Measurements from ENCODE around the gene RAD51B. TPM values are rescaled to one million over a fixed set of nuclear protein-coding genes. Genes with fewer than 3 reads are reported as not detected.

The RAD51B gene
- polyA plus RNA-seq, 3 donors = 3.6 to 11.6 (median 9.4) TPM

DNA sequence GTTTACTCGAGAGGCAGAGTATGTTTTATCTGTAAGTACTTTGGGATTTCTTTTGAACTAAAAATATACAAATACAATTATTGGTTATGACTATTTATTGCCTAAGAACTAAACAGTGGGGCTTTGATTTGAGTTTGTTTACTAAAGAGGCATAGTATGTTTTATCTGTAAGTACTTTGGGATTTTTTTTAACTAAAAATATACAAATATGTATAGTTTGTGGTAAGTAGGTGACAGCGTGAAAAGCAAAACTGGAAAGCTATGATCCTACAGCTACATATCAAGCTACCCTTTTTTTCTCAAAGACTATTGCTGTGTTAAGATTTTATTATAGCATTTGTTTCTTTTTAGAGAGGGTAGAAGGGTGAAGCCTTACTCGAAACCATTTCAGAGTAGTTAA, 171.0 kb downstream of the RAD51B start:
- DNase-seq = no peak
- Histone ChIP-seq H3K9ac (ENCODE audit: insufficient read depth, low read length, poor library complexity, severe bottlenecking) (no peak overlapping the region), H3K4me1 (ENCODE audit: control insufficient read depth in 1 of 2, insufficient read depth in 2 of 2, low read length in 2 of 2) (no peaks in the 10 kb centered on the region), H3K36me3 (replicated peaks in 1 of 2; ENCODE audit: control insufficient read depth in 1 of 2, insufficient read depth in 2 of 2, low read length in 2 of 2) (no peaks in the 10 kb centered on the region), H3K79me2 (ENCODE audit: insufficient read depth, low read length) (no peaks in the 10 kb centered on the region), H2AFZ (ENCODE audit: insufficient read depth, low read depth, low read length, poor library complexity, severe bottlenecking) (no peak overlapping the region), H3K27me3 (ENCODE audit: control insufficient read depth in 2 of 2, insufficient read depth in 2 of 2, low read length in 2 of 2) (no peaks in the 10 kb centered on the region), H3K27ac (ENCODE audit: low read depth in 1 of 2, low read length in 2 of 2) (no peak overlapping the region), H3K4me3 (replicated peaks in 1 of 3; ENCODE audit: low read depth in 2 of 3, low read length in 3 of 3) (no peak overlapping the region), H3K4me2 (replicated peaks; ENCODE audit: extremely low read depth, low read length, poor library complexity, severe bottlenecking) (no peak overlapping the region), H3K9me3 (replicated peaks in 1 of 2; ENCODE audit: control insufficient read depth in 1 of 2, insufficient read depth in 1 of 2, low read length in 2 of 2) (no peaks in the 10 kb centered on the region), H4K20me1 (ENCODE audit: insufficient read depth, low read length) (no peaks in the 10 kb centered on the region)
- TF ChIP-seq, protein P1, sequence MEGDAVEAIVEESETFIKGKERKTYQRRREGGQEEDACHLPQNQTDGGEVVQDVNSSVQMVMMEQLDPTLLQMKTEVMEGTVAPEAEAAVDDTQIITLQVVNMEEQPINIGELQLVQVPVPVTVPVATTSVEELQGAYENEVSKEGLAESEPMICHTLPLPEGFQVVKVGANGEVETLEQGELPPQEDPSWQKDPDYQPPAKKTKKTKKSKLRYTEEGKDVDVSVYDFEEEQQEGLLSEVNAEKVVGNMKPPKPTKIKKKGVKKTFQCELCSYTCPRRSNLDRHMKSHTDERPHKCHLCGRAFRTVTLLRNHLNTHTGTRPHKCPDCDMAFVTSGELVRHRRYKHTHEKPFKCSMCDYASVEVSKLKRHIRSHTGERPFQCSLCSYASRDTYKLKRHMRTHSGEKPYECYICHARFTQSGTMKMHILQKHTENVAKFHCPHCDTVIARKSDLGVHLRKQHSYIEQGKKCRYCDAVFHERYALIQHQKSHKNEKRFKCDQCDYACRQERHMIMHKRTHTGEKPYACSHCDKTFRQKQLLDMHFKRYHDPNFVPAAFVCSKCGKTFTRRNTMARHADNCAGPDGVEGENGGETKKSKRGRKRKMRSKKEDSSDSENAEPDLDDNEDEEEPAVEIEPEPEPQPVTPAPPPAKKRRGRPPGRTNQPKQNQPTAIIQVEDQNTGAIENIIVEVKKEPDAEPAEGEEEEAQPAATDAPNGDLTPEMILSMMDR (IDR thresholded peaks at IDR 0.05) = no peak
- peaks cover 4% of the 10 kb centered on the region for H3K4me1 Mint-ChIP-seq
- intact Hi-C loops (cut with micrococcal nuclease) = no loop called here
- peaks cover 0 to 1% (median 0%) of the 10 kb centered on the region in 3 donors for H3K27me3 Mint-ChIP-seq (ENCODE audit: low read depth in 3 of 3)
- no CpG with 5 or more reads among the region's 3 CpGs for WGBS (ENCODE audit: insufficient coverage)
- H3K4me3 Mint-ChIP-seq = no peak overlapping the region
- no peak overlapping the region for H3K27ac Mint-ChIP-seq
- H3K36me3 Mint-ChIP-seq = peaks cover 1 to 2% of the 10 kb centered on the region in 2 donors
- H3K9me3 Mint-ChIP-seq = peaks cover 0 to 11% (median 3%) of the 10 kb centered on the region in 7 donors

DNA sequence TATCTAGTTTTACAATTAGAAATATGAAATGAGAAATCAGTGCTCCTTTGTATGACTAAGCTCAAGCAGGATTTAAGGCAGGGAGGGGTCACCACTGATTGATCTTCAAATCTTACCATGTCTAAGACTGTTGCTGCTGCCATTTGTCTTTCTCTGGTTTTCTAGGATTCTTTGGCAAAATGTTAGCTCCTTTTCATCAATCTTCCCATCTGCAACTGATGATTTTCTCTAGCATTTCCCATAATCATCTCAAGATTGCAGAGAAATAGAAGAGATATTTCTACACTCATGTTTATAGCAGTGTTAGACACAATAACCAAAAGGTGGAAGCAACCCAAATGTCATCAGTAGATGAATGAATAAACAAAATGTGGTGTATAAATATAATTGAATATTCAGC, 175.0 kb downstream of the RAD51B start:
- H3K36me3 ChIP-seq (replicated peaks in 1 of 2; ENCODE audit: control insufficient read depth in 1 of 2, insufficient read depth in 2 of 2, low read length in 2 of 2) = no peaks in the 10 kb centered on the region
- Mint-ChIP-seq H3K9me3 (peaks cover 0 to 5% (median 2%) of the 10 kb centered on the region in 7 donors), H3K27ac (no peak overlapping the region), H3K36me3 (peaks cover 1 to 2% of the 10 kb centered on the region in 2 donors), H3K27me3 (ENCODE audit: low read depth in 3 of 3) (peaks cover 0 to 1% (median 0%) of the 10 kb centered on the region in 3 donors), H3K4me1 (no peaks in the 10 kb centered on the region), H3K4me3 (no peak overlapping the region)
- H3K9me3 ChIP-seq (replicated peaks in 1 of 2; ENCODE audit: control insufficient read depth in 1 of 2, insufficient read depth in 1 of 2, low read length in 2 of 2) = no peaks in the 10 kb centered on the region
- H4K20me1 ChIP-seq (ENCODE audit: insufficient read depth, low read length) = no peaks in the 10 kb centered on the region
- intact Hi-C loops (cut with micrococcal nuclease) = no loop called here
- no peaks in the 10 kb centered on the region for H3K27me3 ChIP-seq (ENCODE audit: control insufficient read depth in 2 of 2, insufficient read depth in 2 of 2, low read length in 2 of 2)
- TF ChIP-seq, protein P1 (IDR thresholded peaks at IDR 0.05) = no peak
- H2AFZ ChIP-seq (ENCODE audit: insufficient read depth, low read depth, low read length, poor library complexity, severe bottlenecking) = no peak overlapping the region
- H3K79me2 ChIP-seq (ENCODE audit: insufficient read depth, low read length) = no peaks in the 10 kb centered on the region
- no peak for DNase-seq
- no peak overlapping the region for H3K9ac ChIP-seq (ENCODE audit: insufficient read depth, low read length, poor library complexity, severe bottlenecking)
- H3K4me1 ChIP-seq (ENCODE audit: control insufficient read depth in 1 of 2, insufficient read depth in 2 of 2, low read length in 2 of 2) = no peaks in the 10 kb centered on the region
- H3K4me2 ChIP-seq (replicated peaks; ENCODE audit: extremely low read depth, low read length, poor library complexity, severe bottlenecking) = no peak overlapping the region
- H3K4me3 ChIP-seq (replicated peaks in 1 of 3; ENCODE audit: low read depth in 2 of 3, low read length in 3 of 3) = no peak overlapping the region
- H3K27ac ChIP-seq (ENCODE audit: low read depth in 1 of 2, low read length in 2 of 2) = no peak overlapping the region
